SW 1271 (cell line): ENCODE results near the gene TOX2.

ENCODE experiments used
- DNase-seq, 2 experiments: peaks; one replicate each; lab custom pipeline; 2025; lab: John Stamatoyannopoulos, UW

Gene TOX2

GRCh38 chr20:44064501-44065400 lies 150.1 kb downstream of the TOX2 start:
- DNase-seq = no peak

- DNase-seq = no peak
These were observed 151.0 kb downstream of the TOX2 start for GRCh38 chr20:44065401-44066340.

GRCh38 chr20:44066645-44067606 lies 152.3 kb downstream of the TOX2 start:
- no peak for DNase-seq

GRCh38 chr20:44067650-44068081 lies 153.0 kb downstream of the TOX2 start:
- no peak for DNase-seq

- no peak for DNase-seq
These were observed 153.9 kb downstream of the TOX2 start for GRCh38 chr20:44068316-44069201.

- no peak for DNase-seq
These were observed 154.8 kb downstream of the TOX2 start for GRCh38 chr20:44069203-44070011.

GRCh38 chr20:44070139-44070900 lies 155.7 kb downstream of the TOX2 start:
- DNase-seq = no peak

GRCh38 chr20:44071057-44071456 lies 156.4 kb downstream of the TOX2 start:
- no peak for DNase-seq

GRCh38 chr20:44071526-44072111 lies 157.0 kb downstream of the TOX2 start:
- DNase-seq = no peak

GRCh38 chr20:44072384-44072783 lies 157.7 kb downstream of the TOX2 start:
- DNase-seq = no peak

- no peak for DNase-seq
These were observed 158.5 kb downstream of the TOX2 start for GRCh38 chr20:44073011-44073674.

GRCh38 chr20:44073675-44074071 lies 159.0 kb downstream of the TOX2 start:
- no peak for DNase-seq

- peak in 1 of 2 experiments; percentile 53 for DNase-seq
These were observed 159.8 kb downstream of the TOX2 start for GRCh38 chr20:44074252-44075151.

- no peak for DNase-seq
These were observed 160.7 kb downstream of the TOX2 start for GRCh38 chr20:44075191-44075949.

GRCh38 chr20:44075950-44076232 lies 161.2 kb downstream of the TOX2 start:
- no peak for DNase-seq

- DNase-seq = peak in 1 of 2 experiments; percentile 17
These were observed 164.6 kb downstream of the TOX2 start for GRCh38 chr20:44079291-44079690.
